ENCODE measurements around the gene ZNF91.

DNA sequence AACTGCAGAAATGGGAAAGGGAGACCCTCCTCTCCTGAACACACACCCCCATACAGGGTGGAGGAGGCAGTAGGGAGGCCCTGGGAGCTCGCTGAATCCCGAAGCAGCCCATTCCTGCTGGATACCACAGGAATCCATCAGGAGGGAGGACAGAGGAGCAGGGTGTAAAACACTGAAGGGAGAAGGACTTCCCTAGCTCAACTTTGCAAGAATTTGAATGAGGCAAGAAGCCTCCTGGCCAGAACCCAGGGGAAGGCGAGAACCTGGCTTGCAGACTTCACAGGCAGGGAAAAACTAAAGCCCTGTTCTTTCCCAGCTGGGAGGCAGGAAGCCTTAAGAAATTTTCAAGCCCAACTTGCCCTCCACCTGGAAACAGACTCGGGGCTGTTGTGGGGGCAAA lies 43.5 kb downstream of the ZNF91 start:
- TF ChIP-seq, protein P1, sequence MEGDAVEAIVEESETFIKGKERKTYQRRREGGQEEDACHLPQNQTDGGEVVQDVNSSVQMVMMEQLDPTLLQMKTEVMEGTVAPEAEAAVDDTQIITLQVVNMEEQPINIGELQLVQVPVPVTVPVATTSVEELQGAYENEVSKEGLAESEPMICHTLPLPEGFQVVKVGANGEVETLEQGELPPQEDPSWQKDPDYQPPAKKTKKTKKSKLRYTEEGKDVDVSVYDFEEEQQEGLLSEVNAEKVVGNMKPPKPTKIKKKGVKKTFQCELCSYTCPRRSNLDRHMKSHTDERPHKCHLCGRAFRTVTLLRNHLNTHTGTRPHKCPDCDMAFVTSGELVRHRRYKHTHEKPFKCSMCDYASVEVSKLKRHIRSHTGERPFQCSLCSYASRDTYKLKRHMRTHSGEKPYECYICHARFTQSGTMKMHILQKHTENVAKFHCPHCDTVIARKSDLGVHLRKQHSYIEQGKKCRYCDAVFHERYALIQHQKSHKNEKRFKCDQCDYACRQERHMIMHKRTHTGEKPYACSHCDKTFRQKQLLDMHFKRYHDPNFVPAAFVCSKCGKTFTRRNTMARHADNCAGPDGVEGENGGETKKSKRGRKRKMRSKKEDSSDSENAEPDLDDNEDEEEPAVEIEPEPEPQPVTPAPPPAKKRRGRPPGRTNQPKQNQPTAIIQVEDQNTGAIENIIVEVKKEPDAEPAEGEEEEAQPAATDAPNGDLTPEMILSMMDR (IDR thresholded peaks at IDR 0.05), result no peak
- TF ChIP-seq POLR2A (IDR thresholded peaks at IDR 0.05), result no peak
